Skeletal muscle satellite cell (primary cell): Measurements from ENCODE around the gene FHIT.

ENCODE experiments used
- H3K27me3 ChIP-seq: 2 replicates; pipeline ENCODE4 v1.7.0; 2013; ENCODE audit warnings: low read length; ENCODE audit not compliant: control insufficient read depth, insufficient read depth
- H3K36me3 ChIP-seq: 2 replicates; pipeline ENCODE4 v1.7.0; 2013; ENCODE audit warnings: mild to moderate bottlenecking, control low read depth, low read length; ENCODE audit not compliant: insufficient read depth
- H3K4me1 ChIP-seq: 2 replicates; pipeline ENCODE4 v1.7.0; 2013; ENCODE audit warnings: low read length; ENCODE audit not compliant: control insufficient read depth, insufficient read depth
- H3K4me2 ChIP-seq: 2 replicates; pipeline ENCODE4 v1.7.0; 2013; ENCODE audit warnings: mild to moderate bottlenecking, low read length
- H3K4me3 ChIP-seq: 2 replicates; pipeline ENCODE4 v1.7.0; 2013; ENCODE audit warnings: low read length
- H3K9ac ChIP-seq: 2 replicates; pipeline ENCODE4 v1.7.0; 2013; ENCODE audit warnings: mild to moderate bottlenecking, low read depth, low read length, moderate library complexity
- H3K9me3 ChIP-seq: replicated peaks from 2 replicates; pipeline ENCODE4 v1.7.0; 2013; ENCODE audit warnings: mild to moderate bottlenecking, control low read depth, low read length

FHIT gene

GRCh38 chr3:60146121-60146520, 1105.1 kb downstream of the FHIT start:
- Histone ChIP-seq H3K4me2 (no peak overlapping the region), H3K27me3 (no peaks in the 10 kb centered on the region), H3K4me3 (no peak overlapping the region), H3K4me1 (no peaks in the 10 kb centered on the region), H3K36me3 (no peaks in the 10 kb centered on the region), H3K9me3 (no peaks in the 10 kb centered on the region), H3K9ac (no peak overlapping the region)

- Histone ChIP-seq H3K4me1 (no peaks in the 10 kb centered on the region), H3K4me2 (no peak overlapping the region), H3K9ac (no peak overlapping the region), H3K9me3 (no peaks in the 10 kb centered on the region), H3K36me3 (no peaks in the 10 kb centered on the region), H3K4me3 (no peak overlapping the region), H3K27me3 (no peaks in the 10 kb centered on the region)
Measured at GRCh38 chr3:60144071-60144470, 1107.2 kb downstream of the FHIT start.

DNA sequence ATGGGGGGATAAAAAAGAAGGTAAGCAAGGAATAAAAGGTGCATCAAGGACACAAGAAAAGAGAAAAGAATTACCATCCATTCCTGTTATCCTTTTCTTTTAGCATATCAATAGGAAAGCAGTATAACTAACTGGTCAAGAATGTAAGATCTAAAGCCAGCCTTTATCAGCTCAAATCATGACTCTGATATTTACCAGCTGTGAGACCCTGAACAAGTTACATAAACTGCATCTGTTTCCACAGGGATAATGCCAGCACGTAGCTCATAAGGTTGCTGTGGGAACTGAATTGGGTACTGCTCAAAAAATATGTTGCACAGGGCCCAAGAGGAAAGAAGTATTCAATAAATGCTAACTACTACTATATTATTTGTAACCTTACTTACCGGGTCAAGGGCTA, 1109.2 kb downstream of the FHIT start:
- Histone ChIP-seq H3K36me3 (no peaks in the 10 kb centered on the region), H3K9me3 (no peaks in the 10 kb centered on the region), H3K4me2 (no peak overlapping the region), H3K4me1 (no peaks in the 10 kb centered on the region), H3K27me3 (no peaks in the 10 kb centered on the region), H3K4me3 (no peak overlapping the region), H3K9ac (no peak overlapping the region)

DNA sequence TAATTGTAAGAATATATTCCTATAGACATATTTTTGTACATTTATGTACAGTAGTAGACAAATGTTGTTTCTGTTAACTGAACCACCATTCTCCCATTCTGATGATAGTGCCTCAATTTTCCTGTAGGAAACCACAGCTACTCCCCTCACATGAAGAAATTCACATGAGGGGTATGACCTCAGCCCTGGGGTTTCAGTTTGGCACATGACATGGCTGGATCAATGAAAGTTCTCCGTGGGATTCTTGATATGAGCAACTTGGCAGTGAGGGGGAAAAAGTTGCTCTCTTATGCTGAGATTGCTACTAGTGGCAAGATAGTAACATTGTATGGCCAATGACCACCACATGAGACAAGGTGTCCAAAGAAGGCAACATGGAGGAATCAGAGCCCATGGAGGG, 1111.1 kb downstream of the FHIT start:
- no peaks in the 10 kb centered on the region for H3K36me3 ChIP-seq
- H3K9ac ChIP-seq: no peak overlapping the region
- no peaks in the 10 kb centered on the region for H3K4me1 ChIP-seq
- H3K4me2 ChIP-seq: no peak overlapping the region
- no peaks in the 10 kb centered on the region for H3K27me3 ChIP-seq
- H3K4me3 ChIP-seq: no peak overlapping the region
- H3K9me3 ChIP-seq: no peaks in the 10 kb centered on the region

- peaks cover 5% of the 10 kb centered on the region for H3K27me3 ChIP-seq
- no peaks in the 10 kb centered on the region for H3K4me1 ChIP-seq
- H3K9me3 ChIP-seq: no peaks in the 10 kb centered on the region
- H3K9ac ChIP-seq: no peak overlapping the region
- H3K4me3 ChIP-seq: no peak overlapping the region
- no peak overlapping the region for H3K4me2 ChIP-seq
- no peaks in the 10 kb centered on the region for H3K36me3 ChIP-seq
Measured at GRCh38 chr3:60136601-60137000, 1114.7 kb downstream of the FHIT start.

DNA sequence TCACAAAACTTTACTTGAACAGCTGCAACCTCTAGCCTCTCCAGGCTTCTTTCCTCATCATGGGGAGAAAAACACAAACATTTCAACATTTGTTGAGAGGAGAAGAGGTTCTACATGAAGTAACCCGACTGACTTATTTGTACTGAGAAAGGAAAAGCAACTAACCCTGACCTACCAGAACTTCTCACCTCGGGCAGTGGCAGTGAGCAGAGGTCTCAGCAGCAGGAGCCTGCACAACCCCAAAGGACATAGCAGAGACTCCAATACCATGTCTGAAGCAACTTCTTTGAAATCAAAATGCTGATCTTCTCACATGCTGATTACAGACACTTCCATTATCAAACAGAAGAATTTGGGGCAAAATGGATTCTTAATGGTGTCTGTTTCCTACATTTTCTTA, 1115.8 kb downstream of the FHIT start:
- Histone ChIP-seq H3K27me3 (peaks cover 5% of the 10 kb centered on the region), H3K4me1 (no peaks in the 10 kb centered on the region), H3K9me3 (no peaks in the 10 kb centered on the region), H3K36me3 (no peaks in the 10 kb centered on the region), H3K9ac (no peak overlapping the region), H3K4me3 (no peak overlapping the region), H3K4me2 (no peak overlapping the region)

GRCh38 chr3:60133269-60134162, 1117.7 kb downstream of the FHIT start:
- Histone ChIP-seq H3K27me3 (peaks cover 5% of the 10 kb centered on the region), H3K9ac (no peak overlapping the region), H3K4me1 (no peaks in the 10 kb centered on the region), H3K36me3 (no peaks in the 10 kb centered on the region), H3K4me2 (no peak overlapping the region), H3K4me3 (no peak overlapping the region), H3K9me3 (no peaks in the 10 kb centered on the region)

- no peaks in the 10 kb centered on the region for H3K36me3 ChIP-seq
- peaks cover 5% of the 10 kb centered on the region for H3K27me3 ChIP-seq
- H3K4me3 ChIP-seq: no peak overlapping the region
- H3K4me1 ChIP-seq: no peaks in the 10 kb centered on the region
- no peaks in the 10 kb centered on the region for H3K9me3 ChIP-seq
- no peak overlapping the region for H3K4me2 ChIP-seq
- no peak overlapping the region for H3K9ac ChIP-seq
Measured at GRCh38 chr3:60131618-60132017, 1119.6 kb downstream of the FHIT start.

GRCh38 chr3:60126511-60127304, 1124.5 kb downstream of the FHIT start:
- no peak overlapping the region for H3K4me3 ChIP-seq
- no peak overlapping the region for H3K9ac ChIP-seq
- H3K27me3 ChIP-seq: no peaks in the 10 kb centered on the region
- H3K4me1 ChIP-seq: no peaks in the 10 kb centered on the region
- no peak overlapping the region for H3K4me2 ChIP-seq
- H3K36me3 ChIP-seq: no peaks in the 10 kb centered on the region
- no peaks in the 10 kb centered on the region for H3K9me3 ChIP-seq

GRCh38 chr3:60125686-60126085, 1125.6 kb downstream of the FHIT start:
- no peak overlapping the region for H3K4me2 ChIP-seq
- no peak overlapping the region for H3K4me3 ChIP-seq
- no peaks in the 10 kb centered on the region for H3K9me3 ChIP-seq
- H3K4me1 ChIP-seq: no peaks in the 10 kb centered on the region
- H3K9ac ChIP-seq: no peak overlapping the region
- no peaks in the 10 kb centered on the region for H3K27me3 ChIP-seq
- H3K36me3 ChIP-seq: no peaks in the 10 kb centered on the region

DNA sequence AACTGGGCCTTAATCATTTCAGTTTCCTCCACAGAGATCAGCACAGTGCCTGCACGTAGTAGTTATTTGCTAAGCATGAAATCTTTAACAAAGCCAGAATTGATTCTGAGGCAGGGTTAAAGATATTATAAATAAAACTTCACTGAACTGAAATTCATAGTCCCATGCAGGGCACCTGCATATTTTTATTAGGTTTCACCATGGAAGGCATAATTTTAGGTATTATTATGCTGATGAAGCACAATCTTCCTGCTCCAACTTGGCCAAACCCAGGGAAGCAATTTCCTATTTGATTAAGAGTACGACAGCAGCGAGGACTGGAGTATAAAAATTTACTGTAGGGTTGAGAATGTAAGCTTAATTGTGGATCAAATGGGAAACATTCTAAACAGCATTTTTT, 1131.0 kb downstream of the FHIT start:
- Histone ChIP-seq H3K36me3 (no peaks in the 10 kb centered on the region), H3K9me3 (no peaks in the 10 kb centered on the region), H3K4me2 (no peak overlapping the region), H3K9ac (no peak overlapping the region), H3K4me3 (no peak overlapping the region), H3K4me1 (no peaks in the 10 kb centered on the region), H3K27me3 (no peaks in the 10 kb centered on the region)
